CD4-positive, alpha-beta T cell treated with Interleukin-17A for 4 hours (primary cell): Measurements from ENCODE around the gene RIPOR1.
"Not testable (repeated sequence)": the region's sequence is repeated elsewhere in the genome, so short reads cannot be mapped to it uniquely, and the experiment has no call there.

ENCODE experiments used
- DNase-seq: peaks from one replicate; pipeline ENCODE4 v3.0.0-alpha.2; 2020; ENCODE audit warnings: mixed read lengths

The RIPOR1 gene

DNA sequence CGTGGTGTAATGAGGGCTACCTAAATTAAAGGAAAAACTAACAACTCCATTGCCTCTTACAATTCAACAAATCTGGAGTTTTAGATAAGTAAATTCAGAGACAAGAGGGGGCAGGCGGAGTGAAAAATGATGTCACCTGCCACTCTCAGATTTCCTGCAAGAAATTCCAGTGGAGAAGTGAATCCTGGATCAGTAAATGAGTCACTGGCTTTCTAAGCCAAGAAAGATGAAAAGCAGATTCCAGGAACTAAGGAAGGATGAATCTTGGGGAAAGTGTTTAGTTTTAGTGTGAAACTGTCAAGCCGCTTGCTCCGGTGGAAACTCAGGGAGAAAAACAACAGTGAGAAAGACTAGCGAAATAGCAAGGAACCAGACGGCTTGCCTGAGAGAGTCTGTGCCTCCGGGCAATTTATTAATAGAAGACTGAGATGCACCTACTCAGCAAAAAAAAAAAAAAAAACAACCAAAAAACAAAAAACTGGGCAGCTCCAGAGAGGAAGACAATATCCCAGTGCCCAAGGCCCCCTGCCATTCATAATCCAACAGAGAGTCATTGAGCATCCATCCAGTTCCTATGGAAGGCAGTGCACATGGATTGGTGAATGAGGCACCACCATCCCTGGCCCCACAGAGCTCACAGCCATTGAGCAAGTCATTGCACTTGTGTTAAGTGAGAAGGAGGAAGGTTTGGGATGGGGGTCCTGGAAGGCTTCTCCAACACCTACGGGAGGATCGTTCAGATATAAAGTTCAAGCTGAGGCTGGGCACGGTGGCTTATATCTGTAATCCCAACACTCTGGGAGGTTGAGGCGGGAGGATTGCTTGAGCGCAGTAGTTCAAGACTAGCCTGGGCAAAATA is 12.1 kb upstream of the RIPOR1 start:
- no peak for DNase-seq

DNA sequence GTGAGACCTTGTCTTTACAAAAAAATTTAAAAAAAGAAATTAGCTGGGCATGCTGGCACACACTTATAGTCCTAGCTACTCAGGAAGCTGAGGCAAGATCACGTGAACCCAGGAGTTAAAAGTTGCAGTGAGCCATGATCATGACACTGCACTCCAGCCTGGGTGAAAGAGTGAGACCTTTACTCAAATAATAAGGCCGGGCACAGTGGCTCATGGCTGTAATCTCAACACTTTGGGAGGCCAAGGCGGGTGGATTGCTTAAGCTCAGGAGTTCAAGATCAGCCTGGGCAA is 11.5 kb upstream of the RIPOR1 start:
- no peak for DNase-seq

DNA sequence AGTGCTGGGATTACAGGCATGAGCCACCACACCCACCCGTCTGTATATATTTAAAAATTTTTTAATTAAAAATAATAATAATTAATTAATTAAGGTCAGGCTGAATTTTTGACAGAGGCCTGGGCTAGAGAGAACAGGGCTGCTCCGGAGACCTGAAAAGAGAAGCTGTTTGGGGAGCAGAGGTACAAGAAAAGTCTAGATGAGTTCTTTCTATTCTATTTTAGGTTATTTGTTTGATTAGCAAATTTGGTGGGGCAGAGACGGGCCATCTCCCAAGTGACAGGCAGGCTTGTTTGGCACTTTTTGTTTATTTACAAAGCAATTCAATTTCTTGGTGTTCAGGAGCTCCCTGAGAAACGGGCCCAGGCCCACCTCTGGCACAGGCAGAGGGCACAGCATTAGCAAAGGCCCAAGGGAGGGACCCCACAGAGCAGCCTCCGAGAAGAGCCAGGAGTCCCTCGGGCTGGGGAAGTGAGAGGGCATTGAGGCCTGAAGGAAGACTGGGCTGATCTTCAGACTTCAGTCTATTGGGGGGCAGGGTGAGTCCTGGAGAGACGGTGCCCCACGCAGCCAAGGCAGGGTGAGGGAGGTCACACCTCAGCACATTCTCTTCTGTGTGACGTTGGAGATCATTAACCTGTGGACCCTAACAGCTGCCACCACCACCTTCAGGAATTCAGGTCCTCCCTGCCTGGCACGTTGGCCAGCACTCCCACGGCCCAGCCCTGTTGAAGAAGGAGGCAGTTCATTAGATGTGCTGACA is 10.8 kb upstream of the RIPOR1 start:
- no peak for DNase-seq

DNA sequence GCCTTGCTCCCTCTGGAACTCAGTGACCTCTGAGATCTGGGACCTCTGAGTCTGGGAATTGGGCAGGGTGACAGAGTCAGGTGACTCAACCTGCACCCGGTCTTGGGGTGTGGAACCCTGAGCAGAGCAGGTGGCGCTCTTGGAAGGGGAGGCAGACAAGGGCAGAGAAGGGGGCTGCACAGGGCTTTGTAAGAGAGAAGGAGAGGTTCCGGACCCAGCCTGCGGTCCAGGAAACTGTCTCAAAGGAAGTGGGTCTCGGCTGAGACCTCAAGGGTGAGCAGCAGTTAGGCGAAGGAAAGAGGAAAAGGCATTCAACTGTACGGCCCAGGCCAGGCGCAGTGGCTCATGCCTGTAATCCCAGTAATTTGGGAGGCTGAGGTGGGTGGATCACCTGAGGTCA is 10.0 kb upstream of the RIPOR1 start:
- DNase-seq: no peak

DNA sequence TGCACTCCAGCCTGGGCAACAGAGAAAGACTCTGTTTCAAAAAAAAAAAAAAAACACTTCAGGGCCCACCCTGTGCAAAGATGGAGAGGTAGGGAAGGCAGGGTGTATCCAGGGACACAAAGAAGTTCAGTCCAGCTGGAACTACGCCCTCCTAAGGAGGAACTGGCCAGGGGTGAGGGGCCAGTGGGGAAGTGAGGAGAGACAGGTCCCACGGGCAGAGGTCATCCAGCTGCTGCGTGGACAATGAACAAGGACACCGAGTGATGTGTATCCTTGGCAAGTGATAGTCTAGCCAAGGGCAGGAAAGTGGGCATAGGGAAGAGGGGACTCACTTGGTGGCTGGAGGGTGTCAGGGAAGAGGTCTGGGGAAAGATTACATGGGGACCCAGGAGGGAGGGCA is 9.4 kb upstream of the RIPOR1 start:
- DNase-seq: no peak

DNA sequence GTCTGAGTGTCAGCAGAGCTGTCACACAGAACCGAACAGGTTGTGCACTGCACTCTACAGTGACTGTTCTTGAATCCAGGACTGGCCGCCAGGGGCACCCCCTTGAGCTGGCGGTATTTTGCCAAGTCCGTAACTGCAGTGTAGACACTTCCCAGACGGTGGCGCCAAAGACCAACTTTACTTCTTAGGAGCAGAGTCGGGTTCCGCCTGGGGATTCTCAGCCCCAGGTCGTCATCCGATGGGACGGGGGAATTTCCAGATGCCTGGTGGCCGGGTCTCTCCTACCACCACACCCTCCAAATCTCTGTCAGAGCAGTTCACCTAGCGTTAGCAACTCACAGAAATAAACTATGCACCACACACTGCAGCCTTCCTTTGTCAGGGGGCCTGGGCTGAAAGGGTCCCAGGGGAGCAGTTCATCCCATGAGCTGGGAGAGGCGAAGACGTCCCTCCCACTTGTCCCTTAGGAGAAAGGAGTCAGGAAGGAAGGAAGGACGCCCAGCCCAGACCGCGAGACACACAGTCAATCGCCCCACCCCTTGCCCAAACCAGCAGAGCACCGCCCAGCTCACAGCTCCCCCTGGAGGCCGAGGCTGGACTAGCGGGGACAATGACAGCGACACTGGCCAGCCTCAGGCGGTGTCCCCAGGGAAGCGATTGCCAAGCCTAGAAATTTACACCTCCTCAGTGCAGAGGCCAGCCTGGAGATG is 7.4 kb upstream of the RIPOR1 start:
- peak; percentile 99 for DNase-seq

DNA sequence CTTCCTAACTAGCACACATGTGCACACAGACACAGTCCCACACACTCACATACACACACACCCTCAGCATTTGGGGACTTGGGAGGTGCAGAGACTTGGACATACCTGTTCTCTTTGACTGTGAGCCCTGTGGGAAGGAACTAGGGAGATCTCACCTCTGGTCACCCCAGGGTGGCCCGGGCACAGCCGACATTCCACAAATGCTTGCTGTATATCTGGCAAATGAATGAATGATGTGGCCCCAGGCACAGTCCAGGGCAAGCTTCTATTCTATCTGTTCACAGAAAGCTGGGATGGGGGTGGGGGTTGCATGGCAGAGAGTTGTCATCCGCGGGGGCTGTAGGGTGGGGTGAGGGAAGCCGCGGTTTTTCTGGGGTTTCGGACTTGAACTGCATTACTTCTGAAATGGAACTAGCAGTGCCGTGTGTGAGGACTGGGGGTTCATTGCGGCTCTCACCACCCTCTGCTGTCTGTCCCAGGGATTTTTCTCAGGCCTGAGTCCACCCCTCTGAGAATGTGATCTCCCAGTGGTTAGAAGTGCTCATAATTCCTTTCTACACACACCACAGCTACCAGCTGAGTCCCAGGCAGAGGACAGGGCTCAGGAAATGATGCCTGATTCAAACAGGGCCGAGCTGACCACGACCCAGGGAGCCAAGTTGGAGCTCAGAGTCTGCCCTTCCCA is 3.3 kb upstream of the RIPOR1 start:
- no peak for DNase-seq

DNA sequence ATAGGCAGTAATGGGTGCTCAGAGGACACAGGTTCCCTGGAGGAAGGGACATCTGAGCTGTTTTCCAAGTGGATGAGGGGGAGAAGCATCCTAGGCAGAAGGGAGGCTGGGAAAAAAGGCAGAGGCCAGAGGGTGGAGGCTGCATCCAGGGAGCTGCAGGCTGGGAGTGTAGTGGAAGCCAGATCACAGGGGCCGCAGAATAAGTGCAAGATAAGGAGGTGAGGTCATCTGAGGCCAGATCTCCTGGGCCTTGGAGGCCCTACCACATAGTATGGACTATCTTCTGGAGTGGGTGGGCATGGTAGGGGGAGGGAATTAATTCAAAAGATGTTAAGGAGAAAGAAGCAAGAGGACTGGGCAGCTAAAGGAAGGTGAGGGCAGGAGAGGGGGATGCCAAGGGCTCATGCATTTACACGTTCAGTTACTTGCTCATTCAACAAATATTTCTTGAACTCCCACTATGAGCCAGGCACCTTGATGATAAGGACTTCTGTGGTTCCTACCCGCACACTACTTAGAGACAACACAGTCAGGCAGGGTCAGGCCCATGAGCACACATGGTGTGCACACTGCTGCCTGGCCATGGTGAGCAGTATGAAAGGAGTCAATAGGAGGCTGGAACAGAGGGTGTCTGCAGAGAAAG is 2.4 kb upstream of the RIPOR1 start:
- DNase-seq: no peak

DNA sequence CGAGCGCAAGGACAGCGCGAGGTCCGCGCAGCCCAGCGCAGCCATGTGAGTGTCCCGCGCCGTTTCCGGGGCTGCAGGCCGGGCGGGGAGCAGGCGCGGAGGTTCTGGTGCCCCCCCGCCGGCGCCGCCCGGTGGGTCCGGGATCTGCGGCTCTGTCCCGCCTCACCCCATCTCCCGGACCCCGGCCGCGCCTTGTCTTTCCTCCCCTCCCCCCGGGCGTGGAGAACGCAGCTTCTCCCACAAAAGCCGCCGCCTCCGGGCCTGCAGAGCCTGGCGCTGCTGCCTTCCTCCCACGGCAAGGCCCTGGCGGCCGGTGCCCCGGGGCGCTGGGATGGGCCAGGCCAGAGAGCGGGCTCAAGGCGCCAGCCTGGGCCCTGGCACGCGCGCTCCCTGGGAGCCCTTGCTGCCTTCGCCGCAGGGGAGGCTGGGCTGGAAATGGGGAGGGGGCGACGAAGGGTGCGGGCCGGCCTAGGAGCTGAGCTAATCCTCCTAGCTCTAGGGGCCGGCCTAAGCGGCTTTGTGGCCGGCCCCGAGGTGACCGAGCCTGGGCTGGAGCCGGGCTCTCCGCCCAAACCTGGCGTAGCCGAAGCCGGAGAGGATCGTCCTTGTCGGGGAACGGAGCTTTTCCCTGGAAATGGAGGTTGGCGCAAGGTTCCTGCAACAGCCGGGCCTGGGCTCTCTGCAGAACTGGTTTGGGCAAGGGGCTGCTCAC is 397 bp downstream of the RIPOR1 start:
- DNase-seq: peak; percentile 48

DNA sequence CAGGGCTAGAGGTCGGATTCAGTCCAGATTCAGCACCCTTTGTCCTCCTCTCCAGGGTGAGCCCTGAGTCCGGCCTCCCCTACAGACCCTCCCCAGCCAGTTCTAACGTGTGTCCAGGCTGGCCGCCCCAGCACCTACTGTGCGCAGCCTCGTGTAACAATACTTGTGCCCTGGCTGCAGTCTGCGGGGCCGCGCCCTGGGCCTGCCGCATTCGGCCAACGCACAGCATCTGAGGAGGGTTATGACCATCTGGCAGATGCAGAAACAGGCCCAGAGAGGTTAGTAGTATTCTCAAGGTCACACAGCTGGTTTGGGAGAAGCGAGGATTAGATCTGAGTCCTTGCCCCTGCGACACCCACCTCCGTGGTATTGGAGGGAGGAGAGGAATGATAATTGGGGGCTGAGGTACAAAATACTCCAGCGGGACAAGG is 968 bp downstream of the RIPOR1 start:
- no peak for DNase-seq

DNA sequence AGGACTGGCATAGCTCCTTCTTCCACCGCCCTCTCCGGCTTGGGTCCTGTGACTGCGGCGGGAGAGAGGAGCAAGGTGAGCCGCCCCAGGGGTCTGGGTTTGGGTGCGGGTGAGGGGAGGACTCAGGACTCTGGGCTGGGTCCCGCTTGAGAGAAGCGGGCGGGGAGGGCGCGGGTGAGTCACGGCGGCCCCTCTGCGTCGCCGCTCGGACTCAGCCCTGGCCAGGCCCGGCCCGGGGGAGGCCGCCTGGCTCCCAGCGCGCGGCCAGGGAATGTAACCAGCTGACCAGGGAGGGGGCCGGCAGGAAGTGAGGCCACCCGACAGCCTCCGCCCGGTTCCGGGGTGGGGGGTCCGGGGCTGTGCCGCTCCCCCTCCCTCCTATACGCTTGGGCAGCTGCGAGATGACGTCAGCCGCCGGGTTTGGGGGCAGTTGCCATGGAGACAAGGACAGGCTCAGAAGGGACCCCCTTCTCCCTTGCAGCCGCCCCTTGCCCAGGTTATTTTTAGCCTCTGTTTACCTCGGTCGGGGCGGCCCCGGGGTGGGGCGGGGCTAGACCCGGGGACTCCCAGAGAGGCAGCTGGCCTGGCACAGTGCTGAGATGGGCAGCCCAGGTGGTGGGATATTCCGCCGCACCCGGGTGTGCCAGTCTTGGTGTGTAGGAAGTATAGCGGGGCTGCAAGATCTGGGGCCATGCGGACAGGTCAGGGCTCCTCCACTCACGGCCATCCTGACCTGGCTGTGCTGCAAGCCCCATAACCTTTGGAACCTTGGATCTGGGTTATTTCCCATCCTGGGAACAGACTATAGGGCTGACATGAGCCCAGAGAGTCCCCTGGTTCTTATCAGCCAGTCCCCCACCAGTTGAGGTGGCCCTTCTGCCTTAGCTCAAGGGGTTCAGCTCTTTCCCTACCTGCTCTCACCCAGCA is 1.6 kb downstream of the RIPOR1 start:
- DNase-seq: peak; percentile 27

DNA sequence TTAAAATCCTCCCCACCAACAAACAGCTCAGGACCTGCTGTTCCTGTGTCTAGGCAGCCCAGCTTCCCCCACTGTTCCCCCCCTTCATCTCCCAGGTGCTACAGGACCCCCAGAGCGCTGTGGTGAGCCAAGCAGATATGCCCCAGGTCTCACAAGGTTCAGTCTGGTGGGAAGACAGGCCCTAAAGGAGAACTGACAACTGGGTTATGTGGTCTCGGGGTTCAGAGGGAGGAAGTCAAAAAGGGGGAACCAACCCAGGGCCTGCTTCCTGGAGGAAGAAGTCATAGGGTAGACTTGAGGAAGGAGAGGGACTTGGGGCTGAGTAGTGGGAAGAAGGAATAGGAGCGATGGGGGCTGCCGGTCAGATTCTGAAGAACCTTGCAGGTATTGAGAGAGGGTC is 2.6 kb downstream of the RIPOR1 start:
- no peak for DNase-seq

DNA sequence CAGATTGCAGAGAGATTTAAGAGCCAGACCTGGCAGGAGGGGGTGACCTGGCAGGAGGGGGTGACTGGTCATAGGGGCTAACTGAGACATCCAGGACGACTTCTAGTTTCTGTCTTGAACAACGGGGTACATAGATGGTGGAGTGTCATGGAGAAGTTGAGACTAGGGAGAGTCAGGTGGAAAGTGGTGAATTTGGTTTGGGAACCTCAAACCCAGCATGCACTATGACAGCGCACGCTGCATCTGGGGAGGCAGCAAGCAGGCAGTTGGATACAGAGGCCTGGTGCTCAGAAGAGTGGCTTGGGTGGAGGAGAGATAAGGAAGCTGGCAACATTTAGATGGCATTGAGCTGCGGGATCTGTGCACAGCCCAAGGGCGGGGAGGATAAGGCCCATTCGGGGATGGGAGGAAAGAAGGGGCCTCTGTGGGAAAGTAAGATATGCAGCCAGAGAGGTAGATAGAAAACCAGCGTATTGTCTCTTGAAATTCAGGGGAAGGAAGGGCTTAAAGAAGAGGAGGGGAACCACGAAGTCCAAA is 4.5 kb downstream of the RIPOR1 start:
- no peak for DNase-seq

DNA sequence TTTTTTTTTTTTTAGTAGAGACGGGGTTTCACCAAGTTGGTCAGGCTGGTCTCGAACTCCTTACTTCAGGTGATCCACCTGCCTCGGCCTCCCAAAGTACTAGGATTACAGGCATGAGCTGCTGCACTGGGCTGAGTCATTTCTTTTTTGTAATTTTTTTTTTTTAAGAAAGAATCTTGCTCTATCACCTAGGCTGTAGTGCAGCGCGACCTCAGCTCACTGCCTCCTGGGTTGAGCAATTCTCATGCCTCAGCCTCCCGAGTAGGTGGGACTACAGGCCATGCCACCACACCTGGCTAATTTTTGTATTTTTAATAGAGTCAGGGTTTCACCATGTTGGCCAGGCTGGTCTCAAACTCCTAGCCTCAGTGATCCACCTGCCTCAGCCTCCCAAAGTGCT is 5.4 kb downstream of the RIPOR1 start:
- DNase-seq: not testable (repeated sequence)

DNA sequence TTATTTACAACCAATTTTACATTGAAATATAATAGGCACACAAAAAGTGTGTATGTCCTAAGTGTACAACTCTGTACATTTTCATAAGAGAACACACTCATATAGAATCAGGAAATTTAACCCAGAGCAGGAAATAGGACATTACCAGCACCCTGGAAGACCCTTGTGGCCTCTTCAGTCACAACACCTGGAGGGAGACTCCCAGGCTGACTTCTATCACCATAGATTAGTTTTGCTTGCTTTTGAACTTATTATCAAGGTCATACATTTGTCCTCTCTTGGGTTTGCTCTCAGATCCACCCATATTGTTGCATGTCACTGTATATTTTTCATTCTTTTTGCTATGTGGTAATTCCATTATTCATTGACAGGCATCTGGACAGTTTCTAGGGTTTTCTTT is 5.8 kb downstream of the RIPOR1 start:
- no peak for DNase-seq

DNA sequence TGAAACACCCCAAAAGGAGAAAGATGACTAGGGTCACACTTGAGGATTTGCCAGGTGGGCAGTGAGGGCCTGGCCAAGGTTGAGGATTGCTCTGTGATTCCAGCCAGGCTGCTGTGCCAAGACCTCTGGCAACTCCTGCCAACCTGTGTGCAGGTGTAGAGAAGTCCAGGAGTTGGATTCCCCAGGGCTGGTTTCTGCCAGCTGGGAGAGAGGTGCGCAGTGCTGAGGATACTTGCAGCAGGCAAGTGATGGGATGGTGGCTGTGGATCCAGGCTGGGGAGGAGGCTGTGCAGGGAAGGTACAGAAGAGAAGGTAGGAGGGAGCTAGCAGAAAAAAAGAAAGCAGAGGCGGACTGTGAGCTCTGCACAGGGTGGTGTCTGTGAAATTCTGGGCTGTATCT is 6.6 kb downstream of the RIPOR1 start:
- DNase-seq: no peak

DNA sequence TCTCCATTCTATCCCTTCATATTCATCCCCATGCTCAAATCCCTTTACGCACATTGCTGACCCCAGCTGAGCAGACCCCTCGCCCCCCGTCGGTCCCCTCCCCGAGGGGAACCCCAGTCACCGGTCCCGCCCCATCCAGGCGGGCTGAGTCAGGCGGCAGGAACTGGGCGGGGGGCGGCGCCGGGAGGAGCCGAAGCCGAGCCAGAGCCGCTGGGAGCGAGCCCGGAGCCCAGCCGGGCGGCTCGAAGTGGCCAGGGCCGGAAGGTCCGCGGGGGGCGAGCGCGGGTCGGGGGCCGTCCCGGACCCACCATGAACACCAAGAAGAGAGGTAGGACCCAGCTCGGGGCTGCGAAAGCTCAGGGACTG is 8.6 kb downstream of the RIPOR1 start:
- DNase-seq: peak; percentile 72

DNA sequence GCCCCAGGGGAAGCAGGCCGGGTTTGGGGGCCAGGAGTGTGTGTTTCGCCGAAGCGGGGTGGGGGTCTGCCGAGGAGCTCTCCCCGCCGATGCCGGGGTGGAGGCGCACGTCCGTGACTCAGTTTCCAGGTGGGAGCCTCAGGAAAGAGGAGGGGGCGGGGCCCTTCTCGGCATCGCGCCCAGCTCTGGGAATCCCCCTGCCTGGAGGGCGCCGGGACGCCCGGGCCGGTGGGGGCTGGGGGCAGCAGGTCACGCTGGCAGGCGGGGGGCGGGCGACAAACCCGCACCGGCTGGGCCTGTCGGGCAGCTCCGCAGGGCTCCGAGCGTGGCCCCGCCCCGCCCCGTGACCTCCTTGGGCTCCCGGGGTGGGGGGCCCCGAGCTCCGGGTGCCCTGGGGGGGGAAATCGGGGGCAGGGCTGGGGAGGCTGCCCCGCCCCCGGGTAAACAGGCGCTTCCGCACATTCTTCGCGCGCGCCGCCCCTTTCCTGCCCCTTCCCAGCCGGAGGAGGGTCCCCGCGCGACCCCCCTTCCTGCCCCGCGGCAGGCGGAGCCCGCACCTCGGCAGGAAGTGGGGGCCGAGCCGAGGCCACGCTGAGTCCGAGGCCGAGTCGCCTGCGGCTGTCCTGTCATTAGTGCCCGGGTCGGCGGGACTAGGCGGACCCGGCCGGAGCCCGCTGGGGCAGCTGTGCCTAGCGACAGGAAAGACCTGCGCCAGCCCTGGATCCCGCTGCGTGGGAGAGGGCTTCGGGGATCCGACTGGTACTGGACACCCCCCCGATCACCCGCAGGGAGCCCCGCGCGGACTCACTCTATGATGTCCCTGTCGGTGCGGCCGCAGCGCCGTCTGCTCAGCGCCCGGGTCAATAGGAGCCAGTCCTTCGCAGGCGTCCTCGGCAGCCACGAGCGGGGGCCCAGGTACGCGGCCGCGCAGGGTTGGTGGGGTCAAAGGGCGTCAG is 9.3 kb downstream of the RIPOR1 start:
- DNase-seq: peak; percentile 82

DNA sequence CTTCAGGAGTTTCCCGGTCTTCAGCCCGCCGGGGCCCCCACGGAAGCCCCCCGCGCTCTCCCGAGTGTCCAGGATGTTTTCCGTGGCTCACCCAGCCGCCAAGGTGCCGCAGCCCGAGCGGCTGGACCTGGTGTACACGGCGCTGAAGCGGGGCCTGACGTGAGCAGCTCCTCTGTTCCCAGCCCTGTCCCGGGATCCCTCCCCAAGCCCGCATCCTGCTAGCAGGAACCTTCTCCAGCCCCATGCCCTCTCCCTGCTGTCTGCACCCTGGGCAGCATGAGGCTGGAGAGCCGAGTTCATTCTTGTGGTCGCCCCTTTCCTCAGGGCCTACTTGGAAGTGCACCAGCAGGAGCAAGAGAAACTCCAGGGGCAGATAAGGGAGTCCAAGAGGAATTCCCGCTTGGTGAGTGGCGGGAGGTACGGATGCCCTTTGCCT is 10.1 kb downstream of the RIPOR1 start:
- no peak for DNase-seq
